Stimulated activated CD4-positive, alpha-beta T cell treated with anti-CD3 and anti-CD28 coated beads, Interleukin-2, amount 100 ng/mL, for 4 hours (primary cell): ENCODE results near the gene TLK2.
"Not testable (repeated sequence)": the region's sequence is repeated elsewhere in the genome, so short reads cannot be mapped to it uniquely, and the experiment has no call there.

Source experiments
- DNase-seq: peaks from one replicate; pipeline ENCODE4 v3.0.0-alpha.2; 2020; ENCODE audit warnings: low read depth

TLK2 gene

DNA sequence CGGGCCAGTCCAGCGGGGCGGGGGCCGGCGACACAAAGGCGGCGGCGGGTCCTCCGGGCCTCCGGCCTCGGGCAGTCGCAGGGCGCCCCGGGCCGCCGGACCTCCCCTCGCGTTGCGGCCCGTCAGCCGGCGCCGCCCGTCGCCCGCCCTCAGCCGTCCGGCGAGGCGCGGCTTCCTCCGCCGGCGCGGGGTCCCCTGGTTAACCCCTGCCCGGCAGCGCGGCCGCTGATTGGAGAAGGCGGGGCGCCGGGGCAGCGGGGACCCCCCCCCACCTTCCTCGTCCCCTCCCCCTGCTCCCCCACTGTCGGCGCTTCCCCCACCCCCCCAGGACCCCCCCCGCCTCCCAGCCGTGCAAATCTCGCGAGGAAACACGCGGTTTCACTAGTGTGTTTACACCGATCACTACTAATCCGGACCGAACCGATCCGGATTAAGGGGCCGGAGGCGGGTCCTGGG, at the start of gene TLK2:
TLK2 (plus strand) TSS at position 402 of the 456 bp plus-strand sequence. CDS start 2,301 bp downstream, outside the sequence.
- DNase-seq: peak; percentile 68

DNA sequence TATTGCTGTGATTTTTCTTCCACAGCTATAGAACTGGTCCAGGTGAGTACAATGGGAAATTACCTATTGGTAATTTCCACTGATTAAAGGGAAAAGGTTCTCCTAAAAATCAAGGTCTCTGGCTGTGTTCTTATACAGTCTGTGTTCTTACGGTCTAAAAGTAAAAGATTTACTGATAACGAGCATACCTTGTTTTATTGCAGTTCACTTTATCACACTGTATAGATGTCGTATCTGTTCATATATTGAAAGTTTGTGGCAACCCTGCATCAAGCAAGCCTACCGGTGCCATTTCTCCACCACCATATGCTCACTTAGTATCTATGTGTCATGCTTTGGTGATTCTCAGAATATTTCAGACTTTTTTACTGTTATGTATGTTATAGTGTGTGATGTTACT, 43.4 kb upstream of the TLK2 start:
- not testable (repeated sequence) for DNase-seq

DNA sequence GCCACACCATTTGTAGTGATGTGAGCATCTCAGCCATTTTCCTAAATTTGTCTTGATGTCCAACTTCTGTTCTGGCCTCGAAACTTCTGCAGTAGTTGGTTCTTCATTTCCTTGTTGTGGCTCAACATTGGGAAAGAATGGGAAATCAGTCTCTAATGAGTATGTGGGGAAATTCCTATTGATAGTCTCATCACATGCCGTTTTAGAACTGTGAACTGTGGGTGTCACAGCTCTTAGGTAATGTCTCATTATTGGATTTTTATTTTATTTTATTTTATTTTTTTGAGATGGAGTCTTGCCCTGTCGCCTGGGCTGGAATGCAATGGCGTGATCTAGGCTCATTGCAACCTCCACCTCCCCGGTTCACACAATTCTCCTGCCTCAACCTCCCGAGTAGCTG, 37.4 kb upstream of the TLK2 start:
- not testable (repeated sequence) for DNase-seq

DNA sequence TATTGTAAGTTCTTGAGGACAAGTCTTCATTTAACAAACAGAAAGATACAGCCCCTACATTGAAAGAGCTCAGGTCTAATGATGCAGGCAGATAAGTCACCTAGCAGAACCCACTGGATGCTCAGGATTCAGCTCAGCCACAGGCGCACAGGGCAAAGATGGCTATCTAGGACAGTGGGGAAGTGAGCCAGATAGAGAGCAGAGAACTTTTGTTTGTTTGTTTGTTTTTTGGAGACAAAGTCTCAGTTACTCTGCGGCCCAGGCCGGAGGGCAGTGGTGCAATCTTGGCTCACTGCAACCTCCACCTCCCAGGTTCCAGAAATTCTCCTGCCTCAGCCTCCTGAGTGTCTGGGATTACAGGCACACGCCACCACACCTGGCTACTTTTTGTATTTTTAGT, 34.6 kb upstream of the TLK2 start:
- DNase-seq: no peak

DNA sequence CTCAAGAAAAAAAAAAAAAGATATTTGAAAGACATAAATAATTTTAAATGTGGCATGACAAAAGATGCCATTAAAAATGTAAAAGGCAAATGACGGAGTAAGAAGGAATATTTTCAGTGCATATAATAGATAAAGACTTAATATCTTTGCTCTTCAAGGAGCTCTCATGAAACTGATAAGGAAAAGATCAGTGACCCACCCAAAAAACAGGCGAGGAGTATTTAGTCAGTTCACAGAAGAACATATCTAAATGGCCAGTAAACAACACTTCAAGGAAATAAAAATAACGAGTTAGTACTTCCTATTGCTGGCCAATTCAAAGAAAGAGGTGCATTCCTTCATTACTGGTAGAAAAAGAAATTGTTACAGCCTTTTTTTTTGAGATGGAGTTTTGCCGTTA, 32.8 kb upstream of the TLK2 start:
- DNase-seq: not testable (repeated sequence)

DNA sequence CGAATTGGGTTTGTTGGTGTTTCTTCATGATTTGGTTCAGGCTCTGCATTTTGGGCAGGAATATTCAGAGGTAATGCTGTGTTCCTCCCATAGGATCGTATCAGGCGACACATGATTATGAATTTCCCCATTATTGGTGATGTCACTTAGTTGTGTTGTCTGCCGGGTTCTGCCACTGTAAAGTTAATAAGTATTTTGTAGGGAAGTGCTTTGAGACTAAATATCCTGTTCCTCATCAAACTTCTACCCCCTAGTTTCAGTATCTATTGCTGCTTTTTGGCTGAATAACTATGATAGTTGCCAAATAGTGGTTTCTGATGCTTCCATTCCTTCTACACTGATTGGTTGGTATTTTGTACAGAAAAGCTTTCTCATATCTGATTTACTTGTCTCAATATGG, 26.4 kb upstream of the TLK2 start:
- DNase-seq: not testable (repeated sequence)

DNA sequence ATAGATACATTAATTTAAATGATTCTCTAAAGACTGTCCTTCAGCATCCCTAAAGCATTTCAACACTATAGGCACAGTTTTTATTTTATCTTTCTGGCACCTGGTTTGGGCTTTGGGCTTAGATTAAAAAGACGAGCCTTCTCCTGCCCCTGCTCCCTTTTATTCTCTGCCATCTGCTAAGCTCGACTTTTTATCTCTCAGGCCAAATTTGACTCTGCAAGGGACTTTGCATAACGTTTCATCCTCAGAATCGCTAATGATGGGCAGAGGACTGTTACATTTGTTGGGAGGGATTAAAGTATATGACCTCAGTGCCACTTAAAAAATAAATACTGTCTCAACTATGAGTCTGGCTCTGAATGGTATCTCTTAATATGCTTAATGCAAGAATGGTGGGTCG, 25.6 kb upstream of the TLK2 start:
- not testable (repeated sequence) for DNase-seq

DNA sequence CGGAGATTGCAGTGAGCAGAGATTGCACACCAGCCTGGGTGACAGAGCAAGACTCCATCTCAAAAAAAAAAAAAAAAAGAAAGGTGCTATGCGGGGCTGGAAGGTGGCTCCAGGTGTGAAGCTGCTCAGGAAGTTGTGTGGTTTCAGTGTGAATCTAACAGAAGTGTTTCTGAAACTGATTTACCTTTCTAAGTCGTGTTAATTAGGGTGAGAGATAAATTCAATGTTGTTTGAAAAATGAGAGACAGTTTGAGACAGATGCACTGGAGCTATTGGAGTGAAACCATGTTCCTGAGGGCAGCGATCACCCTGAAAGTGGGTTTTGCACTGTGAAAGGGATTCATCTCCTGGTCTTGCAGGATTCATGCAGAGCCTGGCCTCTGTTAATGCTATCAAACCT, 25.0 kb upstream of the TLK2 start:
- not testable (repeated sequence) for DNase-seq

DNA sequence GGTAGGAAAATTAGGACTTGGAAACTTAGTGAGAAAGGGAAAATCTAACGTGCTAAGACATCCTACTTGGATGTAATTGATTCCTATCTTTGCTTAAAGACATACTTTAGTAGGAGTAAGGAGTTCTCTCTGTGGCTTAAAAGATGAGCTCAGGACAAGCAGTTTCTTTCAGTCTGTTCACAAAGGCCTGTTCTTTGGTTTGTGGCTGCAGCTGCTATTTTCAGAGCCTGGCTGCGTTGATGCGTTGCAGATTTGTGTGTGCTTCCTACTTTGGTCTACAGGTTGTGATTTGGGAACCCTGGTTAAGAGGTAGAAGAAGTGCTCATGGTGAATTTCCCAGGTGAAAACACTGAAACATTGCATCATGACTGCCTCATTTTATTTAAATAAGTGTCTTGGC, 24.5 kb upstream of the TLK2 start:
- DNase-seq: not testable (repeated sequence)

DNA sequence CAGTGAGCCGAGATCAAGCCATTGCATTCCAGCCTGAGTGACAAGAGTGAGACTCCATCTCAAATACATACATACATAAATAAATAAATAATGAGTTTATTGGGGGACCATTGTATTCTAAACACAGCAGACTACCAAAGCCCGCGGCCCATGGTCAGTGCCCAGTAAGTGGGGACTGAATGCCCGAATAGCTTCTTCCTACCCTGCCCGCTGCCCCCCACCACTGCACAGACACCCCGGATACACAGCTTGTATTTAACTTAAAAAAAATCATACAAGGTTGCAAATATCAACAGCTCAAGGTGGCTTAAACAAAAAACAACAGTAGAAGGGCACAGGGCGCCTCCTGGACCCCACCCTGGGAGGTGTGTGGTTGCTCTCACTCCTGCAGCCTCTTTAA, 22.6 kb upstream of the TLK2 start:
- no peak for DNase-seq

DNA sequence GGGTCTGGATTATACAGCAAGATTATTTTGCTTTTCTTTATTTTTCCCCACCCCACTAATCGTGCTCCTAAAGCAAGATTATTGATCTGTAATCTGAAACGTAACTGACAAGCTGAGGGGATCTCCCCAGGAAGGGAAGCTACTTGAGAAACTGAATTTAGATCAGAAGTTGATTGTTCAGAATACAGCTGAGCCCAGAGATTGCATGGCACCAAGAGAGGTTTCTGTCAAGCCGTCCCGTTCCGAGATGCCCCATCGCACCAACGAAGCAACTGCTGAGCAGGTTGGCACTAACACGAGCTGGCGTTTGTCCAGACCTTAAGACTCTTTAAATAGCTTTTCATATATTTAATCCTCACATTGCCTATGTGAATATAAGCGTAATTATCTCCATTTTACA, 20.1 kb upstream of the TLK2 start:
- not testable (repeated sequence) for DNase-seq

DNA sequence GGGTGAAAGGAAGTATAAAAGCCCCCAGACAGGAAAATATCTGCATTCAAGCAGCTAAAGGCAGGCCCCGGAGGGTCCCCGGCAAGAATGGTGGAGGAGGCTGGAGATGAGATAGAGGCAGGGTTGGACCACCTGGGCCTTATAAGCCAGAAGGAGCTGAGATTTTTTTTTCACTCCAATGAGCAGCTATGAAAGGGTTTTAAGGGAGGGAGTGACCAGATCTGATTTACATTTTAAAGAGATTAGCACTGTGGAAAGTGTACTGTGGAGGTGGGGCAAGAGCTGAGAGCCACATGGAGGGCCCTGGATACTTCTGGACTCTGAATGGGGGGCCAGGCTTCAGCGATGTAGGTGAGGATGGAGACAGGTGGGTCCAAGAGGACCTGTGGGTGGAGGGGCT, 14.2 kb upstream of the TLK2 start:
- DNase-seq: not testable (repeated sequence)

DNA sequence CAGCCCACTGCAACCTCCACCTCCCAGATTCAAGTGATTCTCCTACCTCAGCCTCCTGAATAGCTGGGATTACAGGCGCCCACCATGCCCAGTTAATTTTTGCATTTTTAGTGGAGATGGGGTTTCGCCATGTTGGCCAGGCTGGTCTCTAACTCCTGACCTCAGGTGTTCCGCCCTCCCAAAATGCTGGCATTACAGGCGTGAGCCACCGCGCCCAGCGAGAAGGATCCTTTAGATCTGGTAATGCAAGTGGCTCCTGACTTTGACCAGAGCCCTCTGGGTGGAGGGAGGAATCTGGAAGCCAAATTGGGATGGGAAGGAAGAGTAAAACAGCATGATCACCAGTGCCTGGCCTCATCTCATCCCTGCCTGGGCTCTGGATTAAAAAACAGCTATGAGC, 13.4 kb upstream of the TLK2 start:
- DNase-seq: not testable (repeated sequence)

DNA sequence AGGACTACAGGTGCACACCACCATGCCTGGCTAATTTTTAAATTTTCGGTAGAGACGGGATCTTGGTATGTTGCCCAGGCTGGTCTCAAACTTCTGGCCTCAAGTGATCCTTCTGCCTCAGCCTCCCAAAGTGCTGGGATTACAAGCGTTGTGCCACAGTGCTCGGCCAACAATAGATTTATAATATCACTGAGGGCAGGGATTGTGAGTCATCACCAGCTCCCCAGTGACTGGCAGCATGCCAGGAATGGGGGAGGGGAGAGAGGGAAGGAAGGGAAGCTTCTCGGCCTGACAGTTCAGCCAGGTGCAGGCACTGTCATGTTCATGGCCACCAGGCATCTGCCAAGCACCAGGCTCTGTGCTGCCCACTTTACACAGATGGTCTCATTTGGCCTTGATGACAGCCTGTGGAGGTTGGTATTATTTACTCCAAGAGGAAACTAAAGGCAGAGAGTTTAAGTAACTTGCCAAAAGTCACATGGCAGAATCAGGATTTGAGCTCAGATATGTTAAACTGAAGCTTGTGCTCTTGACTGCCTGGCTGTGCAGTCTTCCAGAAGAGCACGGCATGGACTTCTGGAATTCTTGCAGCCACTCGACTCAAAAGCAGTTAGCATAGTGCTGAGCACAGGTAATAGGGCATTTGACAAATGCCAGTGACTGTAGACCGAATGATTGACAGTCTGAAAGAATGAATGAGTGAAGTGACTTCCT, 7.8 kb upstream of the TLK2 start:
- peak; percentile 56 for DNase-seq

DNA sequence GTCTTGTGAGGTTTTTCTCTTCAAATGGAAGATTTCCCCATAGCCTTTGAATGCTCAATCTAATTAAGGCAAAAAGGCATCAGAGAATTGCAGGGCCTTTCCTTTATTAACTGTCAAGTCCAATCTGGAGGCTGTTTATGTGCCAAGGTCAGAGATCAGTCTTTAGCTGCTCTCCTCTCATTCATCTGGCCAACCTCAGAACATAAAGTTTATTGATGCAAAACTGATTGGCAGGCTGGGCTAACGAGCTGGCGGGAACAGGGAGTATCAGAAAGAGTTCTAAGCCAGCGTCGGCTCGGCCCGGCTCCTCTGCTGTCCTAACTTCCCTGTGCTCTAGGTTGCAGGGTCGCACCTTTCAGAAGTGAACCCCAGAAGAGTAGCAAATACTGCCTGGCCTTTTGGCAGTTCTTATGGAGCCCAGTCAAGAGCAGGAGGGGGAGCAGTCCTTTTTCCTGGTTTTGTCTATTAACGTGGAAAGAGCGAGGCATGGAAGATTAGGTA, 7.2 kb upstream of the TLK2 start:
- DNase-seq: not testable (repeated sequence)

DNA sequence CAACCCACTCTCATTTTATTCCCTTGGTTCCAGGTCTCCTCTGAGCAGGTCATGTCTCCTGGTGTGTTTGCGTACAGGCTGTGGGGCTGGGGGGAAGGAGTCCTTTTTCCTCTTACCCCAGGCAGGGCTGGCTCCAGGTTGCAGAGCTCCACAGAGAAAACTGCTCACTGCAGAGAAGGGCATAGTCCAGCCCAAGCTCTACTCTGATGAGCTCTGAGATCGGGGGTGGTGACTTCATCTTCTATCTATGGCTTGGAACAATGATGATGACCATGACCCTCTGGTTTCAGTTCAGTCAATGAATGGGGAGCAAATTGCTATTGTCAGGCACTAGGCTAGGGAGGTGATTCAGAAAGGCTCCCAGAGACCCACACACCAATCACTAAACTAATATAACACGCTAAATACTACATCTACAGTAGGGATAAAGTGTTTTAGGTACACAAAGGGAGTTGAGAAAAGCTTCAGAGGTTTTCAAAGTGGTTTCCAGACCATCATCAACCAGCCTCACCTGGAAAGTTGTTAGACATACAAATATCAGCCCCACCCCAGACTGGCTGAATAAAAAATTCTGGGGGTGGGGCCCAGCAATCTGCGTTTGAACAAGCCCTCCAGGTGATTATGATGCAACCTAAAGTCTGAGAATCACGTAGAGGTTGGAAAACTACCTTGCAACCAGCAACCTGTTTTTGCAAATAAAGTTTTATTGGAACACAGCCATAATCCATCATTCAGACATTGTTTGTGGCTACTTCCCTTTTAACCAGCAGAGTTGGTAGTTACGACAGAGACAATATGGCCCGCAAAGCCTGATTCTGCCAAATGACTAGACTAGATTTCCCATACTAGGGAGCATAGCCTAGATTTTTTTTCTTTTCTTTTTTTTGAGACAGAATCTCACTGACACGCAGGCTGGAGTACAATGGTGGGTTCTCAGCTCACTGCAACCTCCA, 5.3 kb upstream of the TLK2 start:
- not testable (repeated sequence) for DNase-seq

DNA sequence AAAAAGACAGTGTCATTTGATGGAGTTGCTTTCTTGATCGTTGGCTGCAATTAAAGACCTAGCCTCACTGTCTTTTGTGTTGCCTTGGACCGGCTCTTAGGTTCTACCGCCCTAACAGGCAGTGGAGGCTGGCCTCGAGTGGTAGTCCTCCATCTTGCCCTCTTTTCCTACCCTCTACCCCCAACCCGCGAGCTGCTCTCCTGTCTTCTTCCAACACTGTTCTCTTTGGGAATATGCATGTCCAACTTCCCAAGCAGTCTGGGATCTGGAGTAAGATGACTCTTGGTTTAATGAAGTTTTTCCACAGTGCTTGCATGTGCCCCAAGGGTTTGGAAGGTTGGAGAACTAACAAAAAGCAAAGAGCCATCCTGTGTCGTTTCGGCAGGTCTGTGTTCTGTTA, 1.5 kb upstream of the TLK2 start:
- not testable (repeated sequence) for DNase-seq

DNA sequence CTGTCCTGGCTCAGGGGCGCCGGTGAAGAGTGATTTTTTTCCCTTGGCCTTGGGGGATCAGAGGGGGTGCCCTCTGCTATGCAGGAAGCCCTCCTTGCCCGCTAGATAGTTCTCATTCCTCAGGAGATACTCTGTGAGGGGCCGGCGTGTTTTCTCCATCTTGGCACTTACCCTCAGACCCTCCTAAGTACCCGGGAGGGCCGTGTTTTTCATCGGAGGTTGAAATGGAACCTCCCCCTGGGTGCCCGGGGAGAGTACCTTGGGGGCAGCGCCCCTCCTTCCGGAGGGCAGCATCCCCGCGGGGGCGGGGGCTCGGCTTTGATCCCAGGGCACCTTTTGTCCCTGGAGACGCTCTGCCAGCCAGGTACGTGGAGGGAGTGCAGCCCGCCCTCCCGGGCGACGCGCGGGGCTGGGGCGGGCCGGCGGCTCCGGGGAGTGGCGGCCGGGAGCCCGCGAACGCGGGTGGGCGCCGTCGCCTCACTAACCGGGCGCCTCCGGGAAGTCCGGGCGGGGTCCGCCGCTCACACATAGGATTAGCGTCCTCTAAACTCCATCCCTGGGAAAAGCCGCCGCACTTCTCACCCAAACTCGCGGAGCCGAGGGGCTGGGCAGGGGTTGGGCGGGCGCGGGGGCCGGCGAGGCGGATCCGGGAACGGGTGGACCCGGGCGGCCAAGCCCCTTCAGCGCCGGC, 762 bp upstream of the TLK2 start:
- DNase-seq: not testable (repeated sequence)

DNA sequence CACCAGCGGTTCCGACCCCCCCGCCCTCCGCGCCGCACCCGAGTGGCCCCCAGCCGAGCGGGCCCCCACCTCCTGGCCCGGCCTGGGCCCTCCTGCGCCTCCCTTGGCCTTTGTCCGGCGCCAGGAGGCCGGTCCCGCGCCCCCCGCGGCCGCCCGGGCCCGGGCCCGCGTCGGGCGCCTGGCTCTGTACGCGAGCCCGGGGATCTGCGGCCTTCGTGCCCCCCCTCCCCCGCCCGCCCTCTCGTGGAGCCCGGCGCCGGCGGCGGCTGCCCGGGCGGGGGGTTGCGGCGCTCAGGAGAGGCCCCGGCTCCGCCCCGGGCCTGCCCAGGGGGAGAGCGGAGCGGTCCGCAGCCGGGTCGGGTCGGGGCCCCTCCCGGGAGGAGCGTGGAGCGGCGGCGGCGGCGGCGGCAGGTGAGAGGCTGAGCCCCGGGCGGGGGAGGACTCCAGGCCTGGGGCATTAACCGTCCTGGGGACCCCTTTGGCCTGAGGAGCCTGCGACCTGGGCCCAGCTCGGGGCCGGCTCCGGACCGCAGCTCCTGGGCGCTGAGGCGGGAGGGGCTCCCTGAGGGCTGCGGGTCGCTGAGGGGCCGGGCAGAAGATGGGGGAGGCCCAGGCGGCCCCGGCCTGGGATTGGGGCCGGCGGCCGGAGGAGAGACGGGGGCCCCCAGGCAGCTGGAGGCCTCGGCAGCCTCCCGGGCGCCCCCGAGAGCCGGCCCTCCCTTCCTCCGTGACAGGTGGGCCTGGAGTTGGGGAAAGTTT, 434 bp downstream of the TLK2 start:
- DNase-seq: not testable (repeated sequence)

DNA sequence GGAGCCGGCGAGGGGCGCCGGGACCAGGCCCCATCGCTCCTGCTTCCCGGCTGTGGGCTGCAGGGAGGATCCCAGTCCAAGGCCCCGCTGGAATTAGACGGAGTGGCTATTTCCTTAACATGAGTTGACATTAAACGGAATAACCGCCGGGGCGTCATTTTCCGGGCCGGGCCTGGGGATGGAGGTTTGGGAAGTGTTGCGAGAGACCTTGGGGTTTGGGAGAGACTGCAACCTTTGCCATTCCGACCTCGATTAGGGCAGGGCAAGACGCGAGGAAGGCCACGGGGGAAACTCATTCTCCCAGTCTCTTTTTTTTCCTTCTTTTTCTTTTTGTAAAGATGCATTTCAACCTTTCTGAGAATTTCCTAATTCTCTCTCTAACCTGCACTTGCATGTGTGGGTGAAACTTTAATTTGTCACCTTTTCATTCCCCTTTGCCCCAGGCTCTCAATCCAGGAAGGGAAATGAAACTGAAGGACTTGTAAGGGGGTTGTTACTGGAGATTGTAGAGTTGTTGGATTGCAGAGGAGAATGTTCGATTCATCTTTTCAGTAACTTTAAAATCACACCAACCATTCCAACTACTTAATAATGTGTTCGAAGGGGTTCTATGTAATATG, 1.1 kb downstream of the TLK2 start:
- not testable (repeated sequence) for DNase-seq

DNA sequence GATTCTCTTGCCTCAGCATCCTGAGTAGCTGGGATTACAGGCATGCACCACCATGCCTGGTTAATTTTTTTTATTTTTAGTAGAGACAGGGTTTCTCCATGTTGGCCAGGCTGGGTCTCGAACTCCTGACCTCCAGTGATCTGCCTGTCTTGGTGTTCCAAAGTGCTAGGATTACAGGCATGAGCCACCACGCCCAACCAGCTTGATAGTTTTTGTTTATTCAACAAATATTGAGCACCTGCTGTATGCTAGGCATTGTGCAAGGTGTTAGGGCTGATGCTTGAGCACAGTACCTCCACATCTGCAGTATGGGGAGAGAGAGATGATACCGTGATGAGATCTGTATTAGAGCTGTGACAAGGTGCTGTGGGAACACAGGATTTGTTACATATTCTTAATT, 3.9 kb downstream of the TLK2 start:
- not testable (repeated sequence) for DNase-seq
